ENCODE results near the gene DYNLL2. TPM values are rescaled to one million over a fixed set of nuclear protein-coding genes. Genes with fewer than 3 reads are reported as not detected.

Gene DYNLL2
- total RNA-seq, 4 donors from 2014 or later, result 6.1 to 37.8 (median 23.2) TPM

DNA sequence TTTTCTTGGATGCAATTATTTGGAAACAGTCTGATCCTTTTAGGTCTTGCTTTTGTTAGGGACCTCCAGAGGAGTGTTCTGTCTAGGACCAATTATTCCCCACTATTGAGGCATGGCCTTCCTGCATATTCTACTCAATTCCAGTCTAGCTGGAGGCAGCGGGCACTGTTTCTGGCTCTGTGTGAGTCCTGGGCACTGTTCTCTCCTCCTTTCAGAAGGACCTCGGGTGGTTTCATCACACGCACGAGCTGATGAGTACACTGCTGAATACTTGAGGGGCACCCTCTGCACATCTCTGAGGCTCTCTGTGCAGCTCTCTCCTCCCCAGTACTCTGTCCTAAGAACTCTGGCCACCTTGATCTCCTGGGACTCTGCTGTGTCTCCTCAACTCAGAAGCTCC, 30.7 kb downstream of the DYNLL2 start:
- Histone ChIP-seq H3K4me1 (no peaks in the 10 kb centered on the region), H3K4me3 (no peak overlapping the region), H3K36me3 (no peaks in the 10 kb centered on the region), H3K27me3 (peaks cover 0 to under 1% of the 10 kb centered on the region in 2 donors), H3K9me3 (no peaks in the 10 kb centered on the region), H3K27ac (no peak overlapping the region)
- TF ChIP-seq, protein P1, sequence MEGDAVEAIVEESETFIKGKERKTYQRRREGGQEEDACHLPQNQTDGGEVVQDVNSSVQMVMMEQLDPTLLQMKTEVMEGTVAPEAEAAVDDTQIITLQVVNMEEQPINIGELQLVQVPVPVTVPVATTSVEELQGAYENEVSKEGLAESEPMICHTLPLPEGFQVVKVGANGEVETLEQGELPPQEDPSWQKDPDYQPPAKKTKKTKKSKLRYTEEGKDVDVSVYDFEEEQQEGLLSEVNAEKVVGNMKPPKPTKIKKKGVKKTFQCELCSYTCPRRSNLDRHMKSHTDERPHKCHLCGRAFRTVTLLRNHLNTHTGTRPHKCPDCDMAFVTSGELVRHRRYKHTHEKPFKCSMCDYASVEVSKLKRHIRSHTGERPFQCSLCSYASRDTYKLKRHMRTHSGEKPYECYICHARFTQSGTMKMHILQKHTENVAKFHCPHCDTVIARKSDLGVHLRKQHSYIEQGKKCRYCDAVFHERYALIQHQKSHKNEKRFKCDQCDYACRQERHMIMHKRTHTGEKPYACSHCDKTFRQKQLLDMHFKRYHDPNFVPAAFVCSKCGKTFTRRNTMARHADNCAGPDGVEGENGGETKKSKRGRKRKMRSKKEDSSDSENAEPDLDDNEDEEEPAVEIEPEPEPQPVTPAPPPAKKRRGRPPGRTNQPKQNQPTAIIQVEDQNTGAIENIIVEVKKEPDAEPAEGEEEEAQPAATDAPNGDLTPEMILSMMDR (IDR thresholded peaks at IDR 0.05), result no peak
- TF ChIP-seq POLR2A (IDR thresholded peaks at IDR 0.05), result no peak
- DNase-seq, result no peak
- intact Hi-C loops (cut with DNase I; ENCODE audit: low total_unique reads), result no loop called here

DNA sequence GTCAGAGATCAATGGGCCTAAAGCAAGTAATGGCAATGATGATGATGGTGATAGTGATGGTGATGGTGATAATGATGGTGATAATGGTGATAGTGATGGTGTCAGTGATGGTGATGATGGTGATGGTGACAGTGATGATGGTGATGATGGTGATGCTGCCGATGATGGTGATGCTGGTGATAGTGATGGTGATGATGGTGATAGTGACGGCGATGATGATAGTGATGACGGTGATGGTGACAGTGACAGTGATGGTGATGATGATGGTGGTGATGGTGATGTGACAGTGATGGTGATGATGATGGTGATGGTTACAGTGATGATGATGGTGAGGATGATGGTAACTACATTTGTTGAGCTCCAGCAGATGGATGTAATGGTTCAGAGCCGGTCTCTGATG, 34.2 kb downstream of the DYNLL2 start:
- TF ChIP-seq, protein P1 (IDR thresholded peaks at IDR 0.05), result no peak
- no peak for TF ChIP-seq POLR2A (IDR thresholded peaks at IDR 0.05)

DNA sequence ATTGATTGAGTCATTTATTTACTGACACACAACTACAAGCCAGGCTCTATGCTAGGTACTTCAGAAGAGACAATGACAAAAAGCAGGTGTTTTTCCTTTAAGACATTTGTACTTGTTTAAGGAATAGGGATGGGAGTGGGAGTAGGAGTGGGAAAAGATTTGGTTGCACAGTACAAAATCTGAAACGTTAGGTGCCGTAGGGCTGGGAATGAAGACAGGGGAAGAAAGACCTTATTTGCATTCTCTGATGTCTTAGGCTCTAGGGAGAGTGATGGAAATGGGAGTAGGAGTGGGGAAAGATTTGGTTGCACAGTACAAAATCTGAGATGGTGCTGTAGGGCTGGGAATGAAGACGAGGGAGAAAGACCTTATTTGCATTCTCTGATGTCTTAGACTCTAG, 36.3 kb downstream of the DYNLL2 start:
- no peak overlapping the region for H3K4me3 ChIP-seq
- no peak for DNase-seq
- intact Hi-C loops (cut with DNase I; ENCODE audit: low total_unique reads), result no loop called here
- no peak for TF ChIP-seq POLR2A (IDR thresholded peaks at IDR 0.05)
- no peak overlapping the region for H3K27ac ChIP-seq
- H3K9me3 ChIP-seq, result no peaks in the 10 kb centered on the region
- H3K4me1 ChIP-seq, result no peaks in the 10 kb centered on the region
- no peaks in the 10 kb centered on the region for H3K36me3 ChIP-seq
- H3K27me3 ChIP-seq, result peaks cover 0 to 5% of the 10 kb centered on the region in 2 donors

More for the DNA sequence above, 34.2 kb downstream of the DYNLL2 start:
- no peaks in the 10 kb centered on the region for H3K9me3 ChIP-seq
- intact Hi-C loops (cut with DNase I; ENCODE audit: low total_unique reads), result no loop called here
- H3K4me3 ChIP-seq, result no peak overlapping the region
- DNase-seq, result no peak
- no peaks in the 10 kb centered on the region for H3K36me3 ChIP-seq
- H3K4me1 ChIP-seq, result no peaks in the 10 kb centered on the region
- no peak overlapping the region for H3K27ac ChIP-seq
- peaks cover 0 to 5% of the 10 kb centered on the region in 2 donors for H3K27me3 ChIP-seq

DNA sequence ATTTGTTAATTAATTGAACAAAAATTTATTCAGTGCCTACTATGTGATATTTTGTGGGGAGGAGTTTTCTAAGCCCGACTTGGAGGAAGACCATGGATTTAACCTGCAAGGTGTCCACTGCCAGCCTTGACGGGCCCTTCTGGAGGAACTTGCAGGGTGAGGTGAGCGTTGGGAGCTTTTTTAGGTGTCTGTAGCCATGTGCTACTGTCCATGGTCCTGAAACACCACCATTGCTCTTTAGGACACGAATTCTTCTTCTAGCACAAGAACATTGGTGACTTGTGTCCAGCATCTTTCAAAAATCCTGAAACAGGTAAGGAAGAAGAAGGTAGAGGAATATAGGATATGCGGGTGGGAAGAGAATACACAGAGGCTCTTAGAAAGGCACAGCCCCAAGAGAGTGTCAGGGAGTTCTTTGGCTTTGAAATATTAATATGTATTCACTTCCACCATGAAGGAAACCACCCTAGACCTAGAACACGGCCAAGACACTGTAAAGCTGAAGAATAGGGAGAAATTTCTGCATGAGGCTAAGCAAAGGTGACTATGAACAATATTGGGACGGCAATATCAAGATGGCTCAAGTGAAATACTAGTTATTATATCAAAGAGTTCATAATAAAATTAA, 37.1 kb downstream of the DYNLL2 start:
- intact Hi-C loops (cut with DNase I; ENCODE audit: low total_unique reads), result no loop called here
- Histone ChIP-seq H3K4me3 (no peak overlapping the region), H3K4me1 (no peaks in the 10 kb centered on the region), H3K27me3 (peaks cover 0 to 5% of the 10 kb centered on the region in 2 donors), H3K27ac (no peak overlapping the region), H3K9me3 (no peaks in the 10 kb centered on the region), H3K36me3 (no peaks in the 10 kb centered on the region)
- TF ChIP-seq, protein P1 (IDR thresholded peaks at IDR 0.05), result no peak
- no peak for TF ChIP-seq POLR2A (IDR thresholded peaks at IDR 0.05)
- DNase-seq, result no peak

DNA sequence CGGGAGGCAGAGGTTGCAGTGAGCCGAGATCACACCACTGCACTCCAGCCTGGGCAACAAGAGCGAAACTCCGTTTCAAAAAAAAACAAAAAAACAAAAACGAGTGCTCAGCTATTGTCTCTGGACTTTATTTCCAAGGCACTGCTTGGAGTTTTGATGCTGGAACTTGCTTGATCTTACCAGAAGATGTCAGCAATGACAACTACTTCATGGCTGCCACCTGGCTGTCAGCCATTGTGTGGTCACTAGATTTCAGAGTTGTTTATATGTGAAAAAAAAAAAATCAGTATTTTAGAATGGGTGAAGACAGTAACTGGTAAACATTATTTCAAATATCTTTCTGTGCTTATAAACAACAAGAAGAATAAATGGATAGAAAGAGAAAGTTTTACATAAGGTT, 38.7 kb downstream of the DYNLL2 start:
- Histone ChIP-seq H3K27me3 (peaks cover 0 to 5% of the 10 kb centered on the region in 2 donors), H3K36me3 (no peaks in the 10 kb centered on the region), H3K4me1 (no peaks in the 10 kb centered on the region), H3K9me3 (no peaks in the 10 kb centered on the region), H3K4me3 (no peak overlapping the region), H3K27ac (no peak overlapping the region)
- no peak for DNase-seq
- no peak for TF ChIP-seq POLR2A (IDR thresholded peaks at IDR 0.05)
- TF ChIP-seq, protein P1 (IDR thresholded peaks at IDR 0.05), result no peak
- intact Hi-C loops (cut with DNase I; ENCODE audit: low total_unique reads), result no loop called here

All from uterus (tissue), 4 donors.